Lower leg skin (tissue), 3 donors: ENCODE results near the gene PTPRT.

ENCODE experiments used
- POLR2A ChIP-seq, 2 donors: fragments of 450-650 bp; IDR thresholded peaks; one replicate each; pipeline ENCODE4 v1.6.1; 2016 to 2017; ENCODE audit warnings: antibody characterized with exemption in 2 of 2, mild to moderate bottlenecking in 1 of 2, moderate library complexity in 1 of 2
- TF ChIP-seq, protein P1 (sequence below), 3 donors: fragments of 450-650 bp; IDR thresholded peaks; one replicate each; pipeline ENCODE4 v1.5.1; 2016; ENCODE audit warnings: antibody characterized with exemption in 3 of 3, mild to moderate bottlenecking in 3 of 3, moderate library complexity in 2 of 3

DNA sequence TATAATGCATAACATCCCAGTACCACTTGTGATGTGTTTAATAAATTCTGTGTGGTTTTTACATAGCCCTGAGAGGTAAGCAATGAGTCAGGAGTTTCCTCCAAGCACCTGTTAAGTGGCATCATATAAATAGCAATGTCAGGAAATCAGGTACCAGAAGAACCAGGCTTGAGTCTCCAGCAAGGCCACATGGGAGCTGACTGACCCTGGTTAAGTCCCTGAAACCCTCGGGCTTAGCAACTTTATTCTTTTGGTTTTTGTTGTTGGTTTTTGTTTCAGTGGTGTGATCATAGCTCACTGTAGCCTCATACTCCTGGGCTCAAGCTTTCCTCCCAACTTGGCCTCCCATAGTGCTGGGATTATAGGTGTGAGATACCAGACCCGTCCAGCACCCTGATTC is 70.0 kb downstream of the PTPRT start:
- TF ChIP-seq, protein P1, sequence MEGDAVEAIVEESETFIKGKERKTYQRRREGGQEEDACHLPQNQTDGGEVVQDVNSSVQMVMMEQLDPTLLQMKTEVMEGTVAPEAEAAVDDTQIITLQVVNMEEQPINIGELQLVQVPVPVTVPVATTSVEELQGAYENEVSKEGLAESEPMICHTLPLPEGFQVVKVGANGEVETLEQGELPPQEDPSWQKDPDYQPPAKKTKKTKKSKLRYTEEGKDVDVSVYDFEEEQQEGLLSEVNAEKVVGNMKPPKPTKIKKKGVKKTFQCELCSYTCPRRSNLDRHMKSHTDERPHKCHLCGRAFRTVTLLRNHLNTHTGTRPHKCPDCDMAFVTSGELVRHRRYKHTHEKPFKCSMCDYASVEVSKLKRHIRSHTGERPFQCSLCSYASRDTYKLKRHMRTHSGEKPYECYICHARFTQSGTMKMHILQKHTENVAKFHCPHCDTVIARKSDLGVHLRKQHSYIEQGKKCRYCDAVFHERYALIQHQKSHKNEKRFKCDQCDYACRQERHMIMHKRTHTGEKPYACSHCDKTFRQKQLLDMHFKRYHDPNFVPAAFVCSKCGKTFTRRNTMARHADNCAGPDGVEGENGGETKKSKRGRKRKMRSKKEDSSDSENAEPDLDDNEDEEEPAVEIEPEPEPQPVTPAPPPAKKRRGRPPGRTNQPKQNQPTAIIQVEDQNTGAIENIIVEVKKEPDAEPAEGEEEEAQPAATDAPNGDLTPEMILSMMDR (IDR thresholded peaks at IDR 0.05): no peak
- TF ChIP-seq POLR2A (IDR thresholded peaks at IDR 0.05): no peak
